ENCODE measurements around the gene CACNA1A.

Gene CACNA1A

GRCh38 chr19:13356686-13357280 lies 149.5 kb downstream of the CACNA1A start:
- no peak for TF ChIP-seq CTCF (IDR thresholded peaks at IDR 0.05; ENCODE audit: borderline replicate concordance, insufficient read depth, low read depth, low read length)
- no peak overlapping the region for H3K4me3 ChIP-seq (ENCODE audit: low read depth, low read length)

GRCh38 chr19:13356185-13356584 lies 150.1 kb downstream of the CACNA1A start:
- TF ChIP-seq CTCF (IDR thresholded peaks at IDR 0.05; ENCODE audit: borderline replicate concordance, insufficient read depth, low read depth, low read length) = no peak
- H3K4me3 ChIP-seq (ENCODE audit: low read depth, low read length) = no peak overlapping the region

- no peak for TF ChIP-seq CTCF (IDR thresholded peaks at IDR 0.05; ENCODE audit: borderline replicate concordance, insufficient read depth, low read depth, low read length)
- no peak overlapping the region for H3K4me3 ChIP-seq (ENCODE audit: low read depth, low read length)
Observed at GRCh38 chr19:13355356-13355755, 150.9 kb downstream of the CACNA1A start.

- no peak overlapping the region for H3K4me3 ChIP-seq (ENCODE audit: low read depth, low read length)
- TF ChIP-seq CTCF (IDR thresholded peaks at IDR 0.05; ENCODE audit: borderline replicate concordance, insufficient read depth, low read depth, low read length) = no peak
Observed at GRCh38 chr19:13353625-13354024, 152.7 kb downstream of the CACNA1A start.

GRCh38 chr19:13350759-13351158 lies 155.5 kb downstream of the CACNA1A start:
- no peak for TF ChIP-seq CTCF (IDR thresholded peaks at IDR 0.05; ENCODE audit: borderline replicate concordance, insufficient read depth, low read depth, low read length)

GRCh38 chr19:13350072-13350471 lies 156.2 kb downstream of the CACNA1A start:
- no peak overlapping the region for H3K4me3 ChIP-seq (ENCODE audit: low read depth, low read length)
- TF ChIP-seq CTCF (IDR thresholded peaks at IDR 0.05; ENCODE audit: borderline replicate concordance, insufficient read depth, low read depth, low read length) = no peak

More at GRCh38 chr19:13350759-13351158, 155.5 kb downstream of the CACNA1A start:
- no peak overlapping the region for H3K4me3 ChIP-seq (ENCODE audit: low read depth, low read length)

- no peak for TF ChIP-seq CTCF (IDR thresholded peaks at IDR 0.05; ENCODE audit: borderline replicate concordance, insufficient read depth, low read depth, low read length)
- H3K4me3 ChIP-seq (ENCODE audit: low read depth, low read length) = no peak overlapping the region
Observed at GRCh38 chr19:13347367-13347766, 158.9 kb downstream of the CACNA1A start.

Measured in GM12875 (cell line).